GM19397 (cell line): ENCODE data around the gene ALS2CL.

Experiments
- ATAC-seq: cut with Tn5 transposase; IDR thresholded peaks from one replicate; pipeline ENCODE4 v1.9.1; 2021; ENCODE audit warnings: mild to moderate bottlenecking, moderate library complexity; ENCODE audit not compliant: unreplicated experiment

ALS2CL gene

GRCh38 chr3:46667061-46667621, 26.3 kb downstream of the ALS2CL start:
- ATAC-seq = no peak

GRCh38 chr3:46666453-46666845, 27.0 kb downstream of the ALS2CL start:
- no peak for ATAC-seq

GRCh38 chr3:46665763-46666452, 27.6 kb downstream of the ALS2CL start:
- ATAC-seq = no peak

- ATAC-seq = no peak
Observed at GRCh38 chr3:46664971-46665762, 28.3 kb downstream of the ALS2CL start.

- ATAC-seq = no peak
Observed at GRCh38 chr3:46664188-46664970, 29.1 kb downstream of the ALS2CL start.

- no peak for ATAC-seq
Observed at GRCh38 chr3:46663591-46664135, 29.8 kb downstream of the ALS2CL start.

GRCh38 chr3:46662771-46663551, 30.5 kb downstream of the ALS2CL start:
- no peak for ATAC-seq

- ATAC-seq = no peak
Observed at GRCh38 chr3:46661776-46662766, 31.4 kb downstream of the ALS2CL start.

GRCh38 chr3:46660543-46661523, 32.6 kb downstream of the ALS2CL start:
- no peak for ATAC-seq

- no peak for ATAC-seq
Observed at GRCh38 chr3:46660003-46660402, 33.5 kb downstream of the ALS2CL start.

GRCh38 chr3:46659285-46659684, 34.2 kb downstream of the ALS2CL start:
- ATAC-seq = no peak

- ATAC-seq = no peak
Observed at GRCh38 chr3:46656778-46657556, 36.5 kb downstream of the ALS2CL start.

- no peak for ATAC-seq
Observed at GRCh38 chr3:46655271-46655670, 38.2 kb downstream of the ALS2CL start.

- no peak for ATAC-seq
Observed at GRCh38 chr3:46651084-46651483, 42.4 kb downstream of the ALS2CL start.

- ATAC-seq = no peak
Observed at GRCh38 chr3:46649436-46649835, 44.0 kb downstream of the ALS2CL start.

- no peak for ATAC-seq
Observed at GRCh38 chr3:46648096-46648495, 45.4 kb downstream of the ALS2CL start.

- ATAC-seq = no peak
Observed at GRCh38 chr3:46646700-46647099, 46.8 kb downstream of the ALS2CL start.
